SK-N-SH treated with all-trans-retinoic acid at 6 μM for 48 hours (cell line): Measurements from ENCODE around the gene GRM4.

Experiments used
- ATAC-seq: fragments of 200-7000 bp; cut with Tn5 transposase; 3 replicates; pipeline ENCODE4 v1.9.1; 2020; ENCODE audit warnings: mild to moderate bottlenecking, moderate library complexity
- BACH2 ChIP-seq: fragments of 250-450 bp; sonication (Bioruptor Pico); IDR thresholded peaks from 2 replicates; pipeline ENCODE4 v1.9.0; 2021; ENCODE audit warnings: mild to moderate bottlenecking, borderline replicate concordance
- CREB5 ChIP-seq: fragments of 250-450 bp; sonication (Bioruptor Pico); IDR thresholded peaks from 2 replicates; pipeline ENCODE4 v1.5.1; 2020; ENCODE audit warnings: low read depth, mild to moderate bottlenecking, moderate library complexity
- CSDC2 ChIP-seq: fragments of 250-450 bp; sonication (Bioruptor Pico); IDR thresholded peaks from 2 replicates; pipeline ENCODE4 v1.5.0; 2020; ENCODE audit warnings: mild to moderate bottlenecking, moderate library complexity
- CSRNP3 ChIP-seq: fragments of 250-450 bp; sonication (Bioruptor Pico); IDR thresholded peaks from 2 replicates; pipeline ENCODE4 v1.5.1; 2021; ENCODE audit warnings: mild to moderate bottlenecking, moderate library complexity
- ESRRG ChIP-seq: fragments of 250-450 bp; sonication (Bioruptor Pico); IDR thresholded peaks from 2 replicates; pipeline ENCODE4 v1.6.1; 2021; ENCODE audit warnings: mild to moderate bottlenecking
- GLIS3 ChIP-seq: fragments of 250-450 bp; sonication (Bioruptor Pico); IDR thresholded peaks from 2 replicates; pipeline ENCODE4 v1.5.0; 2020; ENCODE audit warnings: mild to moderate bottlenecking, moderate library complexity
- OSR1 ChIP-seq: fragments of 250-450 bp; sonication (Bioruptor Pico); IDR thresholded peaks from 2 replicates; pipeline ENCODE4 v1.8.0; 2022; ENCODE audit warnings: moderate library complexity, mild to moderate bottlenecking, inconsistent platforms
- PATZ1 ChIP-seq: fragments of 250-450 bp; sonication (Bioruptor Pico); IDR thresholded peaks from 2 replicates; pipeline ENCODE4 v1.8.0; 2020; ENCODE audit warnings: mild to moderate bottlenecking, moderate library complexity, borderline replicate concordance
- POU6F1 ChIP-seq: fragments of 250-450 bp; sonication (Bioruptor Pico); IDR thresholded peaks from 2 replicates; pipeline ENCODE4 v1.8.0; 2021; ENCODE audit warnings: low read depth, mild to moderate bottlenecking, moderate library complexity, borderline replicate concordance
- PPARA ChIP-seq: fragments of 250-450 bp; sonication (Bioruptor Pico); IDR thresholded peaks from 2 replicates; pipeline ENCODE4 v1.5.0; 2020; ENCODE audit warnings: mild to moderate bottlenecking, borderline replicate concordance
- RARB ChIP-seq: fragments of 250-450 bp; sonication (Bioruptor Pico); IDR thresholded peaks from 2 replicates; pipeline ENCODE4 v1.8.0; 2021; ENCODE audit warnings: mild to moderate bottlenecking, moderate library complexity
- TOX ChIP-seq: fragments of 250-450 bp; sonication (Bioruptor Pico); IDR thresholded peaks from 2 replicates; pipeline ENCODE4 v1.8.0; 2021; ENCODE audit warnings: mild to moderate bottlenecking, moderate library complexity, borderline replicate concordance
- TSHZ2 ChIP-seq: fragments of 250-450 bp; sonication (Bioruptor Pico); IDR thresholded peaks from 2 replicates; pipeline ENCODE4 v1.5.0; 2020; ENCODE audit warnings: mild to moderate bottlenecking, moderate library complexity
- ZC3H10 ChIP-seq: fragments of 250-450 bp; sonication (Bioruptor Pico); IDR thresholded peaks from 2 replicates; pipeline ENCODE4 v1.5.1; 2021; ENCODE audit warnings: mild to moderate bottlenecking, moderate library complexity
- ZFP30 ChIP-seq: fragments of 450-650 bp; formaldehyde crosslinking; IDR thresholded peaks from 2 replicates; pipeline ENCODE4 v1.5.0; 2022; ENCODE audit warnings: mild to moderate bottlenecking, moderate library complexity
- ZNF565 ChIP-seq: fragments of 450-650 bp; formaldehyde crosslinking; conservative IDR thresholded peaks from 2 replicates; pipeline ENCODE4 v1.5.0; 2020; ENCODE audit warnings: low read depth, mild to moderate bottlenecking, moderate library complexity
- ZNF70 ChIP-seq: fragments of 450-650 bp; formaldehyde crosslinking; IDR thresholded peaks from 2 replicates; pipeline ENCODE4 v1.5.0; 2020; ENCODE audit warnings: mild to moderate bottlenecking, moderate library complexity
- ZNF8 ChIP-seq: fragments of 450-650 bp; formaldehyde crosslinking; IDR thresholded peaks from 2 replicates; pipeline ENCODE4 v1.5.0; 2020; ENCODE audit warnings: mild to moderate bottlenecking, moderate library complexity

Gene GRM4

GRCh38 chr6:34150766-34151165 lies 4.9 kb upstream of the GRM4 start:
- no peak for ATAC-seq
- no peak for TF ChIP-seq TOX (CRISPR knock-in tag)
- no peak for TF ChIP-seq GLIS3 (CRISPR knock-in tag)
- TF ChIP-seq ZC3H10, result no peak
- no peak for TF ChIP-seq RARB (CRISPR knock-in tag)
- TF ChIP-seq PATZ1 (CRISPR knock-in tag), result no peak

- TF ChIP-seq ZNF565 (CRISPR knock-in tag) (no peak), ESRRG (no peak), ZNF70 (CRISPR knock-in tag) (no peak), PPARA (CRISPR knock-in tag) (no peak), TSHZ2 (no peak), OSR1 (CRISPR knock-in tag) (no peak), TOX (CRISPR knock-in tag) (no peak), ZNF8 (no peak), CREB5 (CRISPR knock-in tag) (no peak), CSRNP3 (CRISPR knock-in tag) (no peak), RARB (CRISPR knock-in tag) (no peak), ZFP30 (CRISPR knock-in tag) (no peak)
- TF ChIP-seq, all 23 proteins: peak for 0
- no peak for ATAC-seq
These were observed 4.0 kb upstream of the GRM4 start for GRCh38 chr6:34149831-34150400.

GRCh38 chr6:34149452-34149810 lies 3.5 kb upstream of the GRM4 start:
- no peak for TF ChIP-seq TOX (CRISPR knock-in tag)
- no peak for TF ChIP-seq GLIS3 (CRISPR knock-in tag)
- no peak for TF ChIP-seq CSDC2 (CRISPR knock-in tag)
- no peak for TF ChIP-seq ESRRG
- no peak for TF ChIP-seq ZNF70 (CRISPR knock-in tag)
- TF ChIP-seq BACH2 (CRISPR knock-in tag), result no peak
- TF ChIP-seq ZC3H10, result no peak
- no peak for TF ChIP-seq POU6F1 (CRISPR knock-in tag)
- no peak for TF ChIP-seq CSRNP3 (CRISPR knock-in tag)
- TF ChIP-seq ZNF565 (CRISPR knock-in tag), result no peak
- TF ChIP-seq, all 23 proteins: peak for 0
- ATAC-seq, result no peak
